Mucosa of stomach (tissue), 1 donor: Measurements from ENCODE around the gene HSD17B2.

ENCODE experiments used
- H3K27me3 ChIP-seq: one replicate; pipeline ENCODE4 v1.7.0; 2013; ENCODE audit warnings: mild to moderate bottlenecking, low read length; ENCODE audit not compliant: control insufficient read depth, insufficient read depth
- H3K36me3 ChIP-seq: one replicate; pipeline ENCODE4 v1.7.0; 2013; ENCODE audit warnings: low read length; ENCODE audit not compliant: control insufficient read depth, insufficient read depth
- H3K4me1 ChIP-seq: one replicate; pipeline ENCODE4 v1.7.0; 2013; ENCODE audit warnings: mild to moderate bottlenecking, low read length; ENCODE audit not compliant: control insufficient read depth, insufficient read depth
- H3K4me3 ChIP-seq: one replicate; pipeline ENCODE4 v1.7.0; 2013; ENCODE audit warnings: low read length
- H3K9ac ChIP-seq: one replicate; pipeline ENCODE4 v1.7.0; 2013; ENCODE audit warnings: mild to moderate bottlenecking, low read length, moderate library complexity
- H3K9me3 ChIP-seq: one replicate; pipeline ENCODE4 v1.7.0; 2013; ENCODE audit warnings: mild to moderate bottlenecking, low read length, moderate library complexity; ENCODE audit not compliant: control insufficient read depth
- donor health status: Pancreatic carcinoma.

Gene HSD17B2

DNA sequence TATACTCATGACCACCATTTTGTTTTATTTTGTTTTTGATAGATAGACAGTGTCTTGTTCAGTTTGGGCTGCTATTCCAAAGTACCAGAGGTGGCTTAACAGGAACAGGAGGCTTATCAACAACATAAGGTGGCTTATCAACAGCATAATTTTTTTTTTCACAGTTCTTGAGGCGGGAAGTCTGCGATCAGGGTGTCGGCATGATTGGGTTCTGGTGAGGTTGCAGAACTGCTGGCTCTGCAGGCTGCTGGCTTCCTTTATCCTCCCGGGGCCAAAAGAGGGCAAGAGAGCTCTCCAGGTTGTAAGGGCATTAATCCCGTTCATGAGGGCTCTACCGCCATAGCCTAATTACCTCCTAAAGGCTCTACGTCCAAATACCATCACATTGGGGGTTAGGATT lies 11.8 kb upstream of the HSD17B2 start:
- peaks cover 21% of the 10 kb centered on the region for H3K4me1 ChIP-seq
- no peaks in the 10 kb centered on the region for H3K36me3 ChIP-seq
- no peaks in the 10 kb centered on the region for H3K27me3 ChIP-seq
- no peak overlapping the region for H3K4me3 ChIP-seq
- no peak overlapping the region for H3K9ac ChIP-seq
- no peaks in the 10 kb centered on the region for H3K9me3 ChIP-seq

DNA sequence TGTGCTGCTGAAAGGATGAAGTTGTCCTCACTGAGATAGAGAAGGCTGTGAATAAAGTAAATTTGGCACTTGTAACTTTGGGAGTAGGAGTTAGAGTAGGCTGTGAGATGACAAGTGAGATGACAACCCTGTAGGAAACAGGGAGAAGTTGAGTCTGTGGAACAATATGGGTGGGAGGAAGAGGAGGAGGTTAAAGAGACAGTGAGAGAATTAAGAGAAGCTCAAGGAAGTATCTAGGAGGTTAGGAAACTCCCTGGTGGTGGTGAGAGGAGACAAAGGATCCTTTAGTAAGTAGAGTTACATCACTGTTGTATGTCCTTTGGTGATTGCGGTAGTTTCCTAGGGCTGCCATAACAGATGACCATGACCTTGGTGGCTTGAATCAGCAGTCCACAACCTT lies 10.7 kb upstream of the HSD17B2 start:
- Histone ChIP-seq H3K27me3 (no peaks in the 10 kb centered on the region), H3K9ac (no peak overlapping the region), H3K4me3 (no peak overlapping the region), H3K4me1 (peaks cover 22% of the 10 kb centered on the region), H3K9me3 (no peaks in the 10 kb centered on the region), H3K36me3 (no peaks in the 10 kb centered on the region)

DNA sequence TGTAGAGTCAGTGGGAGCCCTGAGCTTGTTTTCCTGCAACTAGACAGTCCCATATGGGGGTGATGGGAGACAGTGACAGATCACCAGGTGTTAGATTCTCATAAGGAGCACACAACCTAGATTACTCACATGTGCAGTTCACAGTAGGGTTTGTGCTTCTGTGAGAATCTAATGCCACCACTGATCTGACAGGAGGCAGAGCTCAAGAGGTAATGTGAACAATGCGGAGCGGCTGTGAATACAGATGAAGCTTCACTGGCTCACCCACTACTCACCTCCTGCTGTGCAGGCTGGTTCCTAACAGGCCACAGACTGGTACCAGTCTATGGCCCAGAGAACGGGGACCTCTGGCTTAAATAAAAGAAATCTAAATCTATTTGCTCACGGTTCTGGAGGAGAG lies 10.2 kb upstream of the HSD17B2 start:
- no peaks in the 10 kb centered on the region for H3K9me3 ChIP-seq
- no peak overlapping the region for H3K4me3 ChIP-seq
- no peaks in the 10 kb centered on the region for H3K27me3 ChIP-seq
- peaks cover 22% of the 10 kb centered on the region for H3K4me1 ChIP-seq
- no peaks in the 10 kb centered on the region for H3K36me3 ChIP-seq
- no peak overlapping the region for H3K9ac ChIP-seq

DNA sequence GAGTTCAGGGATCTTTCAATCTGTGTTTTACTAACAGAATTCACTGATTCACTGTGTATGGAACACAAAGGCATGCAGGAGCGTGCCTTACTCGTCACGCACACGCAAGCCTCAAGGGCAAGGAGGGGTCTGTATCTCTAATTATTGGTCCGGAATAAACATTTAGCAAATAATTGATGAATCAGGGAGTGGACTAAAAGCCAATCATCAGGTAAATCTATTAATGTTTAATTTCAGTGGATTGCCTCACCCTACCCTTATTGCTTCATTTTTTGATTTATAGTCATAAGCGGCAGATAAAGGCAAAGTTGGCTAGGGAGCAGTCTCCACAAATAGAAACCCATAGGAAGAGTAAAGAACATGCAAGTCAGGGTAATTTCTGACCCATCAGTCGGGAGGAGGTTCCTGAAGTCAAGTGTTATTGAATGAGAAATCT lies 7.4 kb upstream of the HSD17B2 start:
- Histone ChIP-seq H3K36me3 (no peaks in the 10 kb centered on the region), H3K4me3 (no peak overlapping the region), H3K27me3 (no peaks in the 10 kb centered on the region), H3K9ac (no peak overlapping the region), H3K9me3 (no peaks in the 10 kb centered on the region), H3K4me1 (peaks cover 22% of the 10 kb centered on the region)

DNA sequence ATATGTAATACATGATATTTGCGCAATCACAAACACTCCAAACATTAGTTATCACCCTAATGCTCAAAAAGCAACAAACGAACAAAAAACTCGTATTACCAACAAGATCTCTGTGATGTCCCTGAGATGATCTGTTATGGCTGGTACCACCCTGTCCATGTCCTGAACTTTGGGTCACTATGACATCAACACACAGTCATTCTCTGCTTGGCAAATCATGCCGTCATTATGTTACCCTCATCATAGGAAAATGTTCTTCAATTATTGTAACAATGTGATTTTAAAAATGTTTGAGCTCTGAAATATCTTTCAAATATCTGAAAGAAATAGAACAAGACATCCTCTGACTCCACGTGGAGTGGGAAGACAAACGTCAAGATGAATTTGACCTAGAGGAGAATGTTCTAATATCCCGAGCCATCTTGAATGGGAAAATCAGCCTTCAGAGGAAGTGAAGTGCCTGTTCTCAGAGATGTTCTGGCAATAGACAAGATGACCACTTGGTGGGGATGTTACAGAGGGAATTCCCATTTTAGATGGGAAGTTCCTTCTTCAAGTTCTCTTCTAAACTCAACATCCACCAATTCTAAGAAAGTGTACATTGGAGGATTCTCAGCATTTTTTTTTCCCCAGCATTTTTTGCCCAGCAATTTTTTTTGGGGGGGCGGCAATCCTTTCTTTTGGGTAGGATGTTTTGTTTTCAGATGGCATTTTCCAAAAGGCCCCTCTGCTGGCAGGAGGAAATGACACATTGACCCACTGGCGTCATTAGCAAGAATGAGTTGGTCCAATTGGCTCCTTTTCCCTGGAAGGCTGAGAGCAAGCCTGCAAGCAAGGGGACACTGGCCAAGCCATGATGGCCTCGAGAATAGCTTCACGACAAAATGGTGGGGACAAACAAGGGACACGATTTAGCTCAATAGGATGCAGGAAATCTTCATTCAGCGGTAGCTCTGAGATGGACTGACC lies 3.7 kb upstream of the HSD17B2 start:
- Histone ChIP-seq H3K9ac (no peak overlapping the region), H3K4me1 (peaks cover 36% of the 10 kb centered on the region), H3K4me3 (no peak overlapping the region), H3K27me3 (no peaks in the 10 kb centered on the region), H3K9me3 (no peaks in the 10 kb centered on the region), H3K36me3 (no peaks in the 10 kb centered on the region)

DNA sequence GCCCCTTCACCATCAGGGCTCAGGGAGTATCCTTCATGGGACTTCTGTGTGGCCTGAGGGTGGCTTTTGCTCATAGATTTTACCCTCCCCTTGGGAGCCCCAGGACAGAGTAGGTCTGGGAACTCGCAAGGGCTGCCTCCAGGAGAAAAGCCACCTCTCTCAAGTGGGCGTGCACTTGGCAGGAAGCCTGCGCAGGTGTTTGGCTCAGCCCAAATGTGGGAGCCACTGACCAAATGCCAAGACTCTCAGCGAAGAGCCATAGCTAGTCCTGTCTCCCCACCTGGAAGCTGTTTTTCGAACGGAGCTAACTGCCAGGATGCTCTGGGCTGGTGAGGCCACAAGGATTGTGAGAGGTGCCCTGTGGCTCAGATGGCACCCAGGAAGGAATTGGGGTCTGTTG lies 2.0 kb upstream of the HSD17B2 start:
- no peaks in the 10 kb centered on the region for H3K9me3 ChIP-seq
- no peaks in the 10 kb centered on the region for H3K36me3 ChIP-seq
- no peak overlapping the region for H3K9ac ChIP-seq
- no peaks in the 10 kb centered on the region for H3K27me3 ChIP-seq
- H3K4me3 ChIP-seq = no peak overlapping the region
- peaks cover 31% of the 10 kb centered on the region for H3K4me1 ChIP-seq

DNA sequence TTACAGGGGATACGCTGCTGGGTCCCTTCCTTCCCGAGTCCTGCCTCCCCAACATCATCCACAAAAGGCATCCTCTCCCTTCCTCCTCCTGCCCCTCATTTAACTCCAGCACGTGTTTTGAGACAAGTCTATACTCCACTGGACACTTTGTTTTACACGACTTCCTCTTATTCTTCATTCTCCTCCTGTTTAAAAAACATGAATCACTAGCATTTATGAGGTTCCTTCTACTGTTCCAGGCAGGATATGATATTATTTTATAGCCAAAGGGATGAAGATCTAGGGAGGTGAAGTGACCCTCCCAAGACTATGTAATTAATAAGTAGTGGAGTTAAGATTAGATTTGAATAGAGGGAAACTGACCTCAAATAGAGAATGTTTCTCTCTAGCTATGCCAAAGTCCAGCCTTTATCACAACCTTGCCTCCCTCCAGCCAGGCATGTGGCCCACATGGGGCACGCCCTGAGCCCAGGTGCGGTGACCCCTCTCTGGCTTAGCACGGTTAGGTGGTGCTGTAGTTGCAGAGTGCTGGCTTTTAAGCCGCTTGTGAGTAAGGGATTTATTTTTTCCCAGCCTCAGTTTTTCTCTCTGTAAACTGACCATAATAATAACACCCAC lies 1.3 kb upstream of the HSD17B2 start:
- no peaks in the 10 kb centered on the region for H3K27me3 ChIP-seq
- no peaks in the 10 kb centered on the region for H3K36me3 ChIP-seq
- no peak overlapping the region for H3K9ac ChIP-seq
- H3K4me1 ChIP-seq = peaks cover 30% of the 10 kb centered on the region
- H3K9me3 ChIP-seq = no peaks in the 10 kb centered on the region
- no peak overlapping the region for H3K4me3 ChIP-seq

DNA sequence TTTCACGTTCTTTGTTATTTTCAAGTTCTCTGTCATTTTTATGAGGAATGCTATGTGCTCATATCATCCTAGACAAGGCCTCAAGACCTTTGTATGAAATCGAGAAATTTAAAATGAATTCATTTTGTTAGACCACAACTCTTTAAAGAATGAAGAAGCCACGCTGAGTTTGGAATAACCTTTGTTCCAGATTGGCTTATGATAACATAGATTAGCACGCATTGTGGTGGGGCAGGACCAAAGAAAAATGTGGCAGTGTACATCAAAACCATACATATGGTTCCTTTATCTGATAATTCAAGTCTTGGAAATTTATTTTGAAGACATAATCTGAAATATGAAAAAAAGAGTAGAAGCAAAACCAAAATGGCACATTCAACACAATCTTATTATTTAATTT lies 2.2 kb downstream of the HSD17B2 start:
- H3K27me3 ChIP-seq = no peaks in the 10 kb centered on the region
- H3K36me3 ChIP-seq = no peaks in the 10 kb centered on the region
- H3K9ac ChIP-seq = no peak overlapping the region
- H3K4me1 ChIP-seq = peaks cover 30% of the 10 kb centered on the region
- H3K4me3 ChIP-seq = no peak overlapping the region
- H3K9me3 ChIP-seq = no peaks in the 10 kb centered on the region

DNA sequence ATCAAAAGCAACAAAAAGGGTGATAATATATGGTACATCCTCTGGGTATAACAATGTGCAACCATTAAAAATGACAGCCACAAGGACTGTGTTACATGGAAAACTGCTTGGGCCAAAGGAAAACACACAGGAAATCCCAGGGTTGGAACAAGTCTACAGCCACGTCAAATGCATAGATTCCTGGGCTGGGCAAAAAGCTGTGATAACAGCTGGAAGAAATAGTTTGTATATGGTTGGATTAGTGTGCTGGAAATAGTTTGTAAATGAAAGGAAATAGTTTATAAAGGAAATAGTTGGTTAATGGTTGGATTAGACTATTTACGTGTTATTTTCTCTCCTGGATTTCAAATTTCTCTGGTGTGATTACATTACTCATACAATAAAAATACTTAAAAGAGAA lies 2.6 kb downstream of the HSD17B2 start:
- no peaks in the 10 kb centered on the region for H3K27me3 ChIP-seq
- no peak overlapping the region for H3K9ac ChIP-seq
- H3K9me3 ChIP-seq = no peaks in the 10 kb centered on the region
- no peak overlapping the region for H3K4me3 ChIP-seq
- H3K4me1 ChIP-seq = peaks cover 29% of the 10 kb centered on the region
- H3K36me3 ChIP-seq = no peaks in the 10 kb centered on the region

DNA sequence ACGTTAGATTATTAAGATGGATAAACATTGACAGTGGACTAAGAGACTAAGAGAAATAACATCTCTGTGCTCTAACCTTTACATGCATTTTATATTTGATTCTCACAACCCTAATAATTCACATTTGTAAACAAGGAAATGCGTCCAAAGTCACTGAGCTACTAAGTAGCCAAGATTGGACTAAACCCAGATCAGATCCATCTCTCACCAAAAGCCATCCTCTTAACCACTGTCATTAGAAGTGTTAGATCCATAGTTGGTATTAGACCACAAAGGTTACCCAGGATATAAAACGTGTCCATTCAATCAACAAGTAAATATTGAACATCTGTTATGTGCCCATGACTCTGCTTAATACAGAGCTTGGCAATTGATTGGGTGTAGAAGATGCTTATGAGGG lies 5.2 kb downstream of the HSD17B2 start:
- Histone ChIP-seq H3K4me3 (no peak overlapping the region), H3K9me3 (no peaks in the 10 kb centered on the region), H3K9ac (no peak overlapping the region), H3K27me3 (no peaks in the 10 kb centered on the region), H3K36me3 (no peaks in the 10 kb centered on the region), H3K4me1 (peaks cover 8% of the 10 kb centered on the region)

DNA sequence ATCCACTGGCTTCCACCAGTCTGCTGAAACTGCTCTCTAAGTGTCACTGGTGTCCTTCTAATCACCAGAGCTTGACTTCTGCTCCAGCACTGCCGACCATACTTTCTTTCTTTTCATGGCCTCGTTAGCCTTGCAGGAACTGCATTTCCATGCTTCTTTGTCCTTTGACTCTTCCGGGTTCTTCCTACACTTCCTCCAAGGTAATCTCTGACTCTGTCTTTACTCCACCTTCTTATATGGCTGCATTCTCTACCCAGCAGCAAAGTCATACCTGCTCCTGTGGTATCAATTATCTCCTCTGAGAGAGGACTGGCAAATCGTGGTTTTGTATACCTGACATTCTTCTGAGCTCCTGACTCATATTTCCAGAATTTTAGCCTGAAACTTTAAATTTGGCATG lies 6.5 kb downstream of the HSD17B2 start:
- no peak overlapping the region for H3K4me3 ChIP-seq
- H3K9ac ChIP-seq = no peak overlapping the region
- peaks cover 15% of the 10 kb centered on the region for H3K4me1 ChIP-seq
- H3K9me3 ChIP-seq = no peaks in the 10 kb centered on the region
- H3K36me3 ChIP-seq = no peaks in the 10 kb centered on the region
- no peaks in the 10 kb centered on the region for H3K27me3 ChIP-seq

DNA sequence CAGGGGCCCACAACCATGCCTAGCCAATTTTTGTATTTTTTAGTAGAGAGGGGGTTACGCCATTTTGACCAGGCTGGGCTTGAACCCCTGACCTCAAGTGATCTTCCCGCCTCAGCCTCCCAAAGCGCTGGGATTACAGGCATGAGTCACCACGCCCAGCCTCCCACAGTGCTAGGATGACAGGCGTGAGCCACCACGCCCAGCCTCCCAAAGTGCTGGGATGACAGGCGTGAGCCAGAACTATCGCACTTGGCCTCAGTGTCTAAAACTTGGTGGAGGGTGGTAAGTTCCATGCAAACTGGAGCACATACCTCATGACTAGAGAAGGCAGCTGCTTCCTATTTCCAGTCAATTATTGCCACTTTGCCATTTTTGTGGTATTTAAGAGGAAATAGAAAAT lies 7.1 kb downstream of the HSD17B2 start:
- no peak overlapping the region for H3K4me3 ChIP-seq
- H3K9ac ChIP-seq = no peak overlapping the region
- H3K36me3 ChIP-seq = no peaks in the 10 kb centered on the region
- H3K27me3 ChIP-seq = no peaks in the 10 kb centered on the region
- no peaks in the 10 kb centered on the region for H3K9me3 ChIP-seq
- H3K4me1 ChIP-seq = peaks cover 16% of the 10 kb centered on the region
